NCI-H82 treated with DMSO at 0.1 percent for 48 hours (cell line): ENCODE measurements around the gene CCND3.

Experiments
- DNase-seq: peaks from one replicate; lab custom pipeline; 2025; ENCODE audit not compliant: unreplicated experiment; lab: John Stamatoyannopoulos, UW

CCND3 gene

GRCh38 chr6:41941280-41942066 is at the start of gene CCND3:
Gene CCND3, minus strand, starts transcription at chr6:41941808. Its CDS starts 159 bp downstream, at chr6:41941649.
- peak; percentile 67 for DNase-seq

DNA sequence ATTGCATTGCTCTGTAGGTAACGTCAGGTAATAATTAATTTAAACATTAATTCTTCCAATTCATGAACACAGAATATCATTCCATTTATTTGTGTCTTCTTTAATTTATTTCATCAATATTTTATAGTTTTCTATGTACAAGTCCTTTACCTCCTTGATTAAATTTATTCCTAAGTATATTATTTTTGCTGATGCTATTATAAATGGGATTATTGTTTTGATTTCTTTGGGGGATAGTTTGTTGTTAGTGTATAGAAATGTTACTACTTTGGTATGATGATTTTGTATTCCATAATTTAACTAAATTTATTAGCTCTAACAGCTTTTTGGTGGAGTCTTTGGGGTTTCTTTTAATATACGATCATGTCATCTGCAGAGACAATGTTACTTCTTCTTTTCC is 44.7 kb upstream of the CCND3 start:
- no peak for DNase-seq

- no peak for DNase-seq
Observed at GRCh38 chr6:41984623-41985022, 43.0 kb upstream of the CCND3 start.

DNA sequence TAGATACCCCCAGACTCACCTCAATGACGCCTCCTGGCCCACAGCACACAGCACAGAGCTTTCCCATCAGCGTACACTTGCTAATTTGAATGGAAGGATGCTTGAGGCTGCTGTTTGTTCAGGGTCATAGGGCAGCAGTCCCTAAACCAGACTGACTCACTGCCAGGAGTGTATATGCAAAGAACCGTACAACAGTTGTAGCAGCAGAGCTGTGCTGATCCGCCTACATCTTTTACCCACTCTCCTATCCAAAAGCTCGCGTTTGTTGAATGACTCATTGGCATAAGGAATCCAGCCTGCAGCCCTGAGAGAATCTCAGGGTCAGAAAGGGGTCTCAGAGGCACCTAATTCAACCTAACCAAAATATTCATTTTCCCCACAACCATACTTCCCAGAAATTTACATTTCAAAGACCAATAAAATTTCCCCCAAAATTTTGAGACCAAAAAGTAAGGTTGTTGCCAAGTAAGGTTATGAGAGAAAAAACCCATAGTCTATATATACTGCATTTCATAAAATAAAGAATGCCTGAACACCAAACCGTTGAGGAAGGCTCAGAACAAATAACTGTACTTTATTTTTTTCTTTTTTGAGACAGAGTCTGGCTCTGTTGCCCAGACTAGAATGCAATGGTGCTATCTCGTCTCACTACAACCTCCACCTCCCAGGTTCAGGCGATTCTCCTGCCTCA is 35.3 kb upstream of the CCND3 start:
- DNase-seq = no peak

- DNase-seq = no peak
Observed at GRCh38 chr6:41975276-41975675, 33.7 kb upstream of the CCND3 start.

- DNase-seq = no peak
Observed at GRCh38 chr6:41974281-41974825, 32.7 kb upstream of the CCND3 start.

DNA sequence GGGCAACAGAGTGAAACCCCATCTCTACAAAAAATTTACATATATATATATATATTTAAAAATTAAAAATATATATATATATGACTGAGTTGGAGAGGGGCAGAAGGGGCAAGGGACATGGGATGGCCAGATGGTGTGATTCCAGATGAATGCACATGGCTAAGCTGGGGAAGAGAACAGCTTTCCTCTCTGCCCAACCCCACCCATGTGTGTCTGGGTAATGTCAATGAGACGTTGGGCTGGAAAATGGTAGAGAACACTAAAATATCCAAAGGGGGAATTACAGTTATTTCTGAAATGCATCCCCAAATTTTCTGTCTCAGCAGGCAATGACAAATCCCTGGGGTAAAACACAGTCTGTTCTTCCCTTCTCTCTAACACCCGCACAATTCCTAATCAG is 31.2 kb upstream of the CCND3 start:
- peak; percentile 34 for DNase-seq

DNA sequence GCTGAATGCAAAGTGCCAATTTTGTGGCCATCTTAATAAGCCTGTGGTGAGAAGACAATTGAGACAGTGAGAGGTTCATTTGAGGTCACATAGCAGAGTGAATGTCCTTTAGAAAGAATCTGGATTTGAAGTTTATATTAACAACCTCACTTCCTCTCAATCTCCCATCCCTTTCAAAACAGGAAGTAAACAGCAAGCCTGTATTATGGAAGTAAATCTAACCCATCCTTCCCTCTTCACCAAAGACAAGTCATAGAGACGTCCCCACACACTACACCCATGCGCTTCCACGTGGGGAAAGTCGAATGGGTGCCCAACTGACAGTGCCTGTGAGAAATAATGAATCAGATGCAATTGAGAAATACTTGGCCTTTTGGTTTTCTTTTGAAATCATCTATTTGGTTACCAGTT is 28.8 kb upstream of the CCND3 start:
- DNase-seq = no peak

GRCh38 chr6:41967312-41968287 is 26.0 kb upstream of the CCND3 start:
- DNase-seq = no peak

DNA sequence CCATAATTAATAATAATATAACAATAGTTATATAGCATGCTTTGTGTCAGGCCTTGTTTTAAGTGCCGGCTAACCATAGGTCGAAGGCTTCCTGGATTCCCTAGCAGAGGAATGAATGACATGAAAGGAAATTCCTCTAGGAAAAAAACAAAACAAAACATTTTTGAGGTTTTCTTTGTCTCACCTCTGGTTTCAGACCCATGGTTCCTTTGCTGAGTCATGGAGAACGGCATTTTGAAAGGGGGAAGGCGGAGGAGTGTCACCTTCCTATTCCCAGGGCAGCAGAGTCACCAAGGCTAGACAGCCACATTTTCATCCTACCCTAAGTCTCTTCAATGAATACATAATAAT is 25.3 kb upstream of the CCND3 start:
- no peak for DNase-seq

GRCh38 chr6:41966214-41966920 is 24.8 kb upstream of the CCND3 start:
- no peak for DNase-seq

DNA sequence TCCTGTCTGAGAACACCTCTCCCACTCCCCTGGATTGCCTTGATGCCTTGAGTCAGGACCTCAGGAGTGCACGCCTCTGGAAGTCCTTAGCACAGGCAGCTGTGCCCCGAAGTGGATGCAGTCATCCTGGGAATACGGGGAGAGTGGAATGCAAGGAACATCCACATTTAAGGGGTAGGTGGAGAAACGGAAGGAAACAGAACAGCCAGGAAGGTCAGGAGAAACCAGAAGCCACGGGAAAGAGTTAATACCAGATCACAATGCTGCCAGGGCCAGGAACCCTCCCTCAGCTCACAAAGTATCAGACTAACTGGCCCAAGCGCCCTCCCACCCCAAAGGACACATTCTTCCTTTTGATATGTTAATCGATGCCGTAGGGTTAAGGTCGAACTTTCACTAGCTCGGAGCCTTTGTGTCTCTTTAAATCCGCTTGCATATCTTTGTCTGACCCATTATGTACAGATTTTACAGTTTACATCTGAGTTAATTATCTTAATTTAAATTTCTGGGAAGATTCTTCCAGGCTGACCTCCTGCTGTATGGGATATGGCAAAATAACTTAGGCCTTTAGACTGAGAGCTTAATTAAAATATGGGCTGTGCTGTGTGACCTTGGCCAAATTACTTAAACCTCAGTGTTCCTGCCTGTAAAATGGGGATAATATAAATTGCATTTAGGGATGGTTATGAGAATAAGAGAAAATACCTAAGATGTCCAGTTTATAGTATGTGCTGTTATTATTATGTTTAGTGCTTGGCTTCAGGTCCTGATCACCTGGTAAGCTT is 24.0 kb upstream of the CCND3 start:
- no peak for DNase-seq

- DNase-seq = no peak
Observed at GRCh38 chr6:41964201-41964887, 22.7 kb upstream of the CCND3 start.

DNA sequence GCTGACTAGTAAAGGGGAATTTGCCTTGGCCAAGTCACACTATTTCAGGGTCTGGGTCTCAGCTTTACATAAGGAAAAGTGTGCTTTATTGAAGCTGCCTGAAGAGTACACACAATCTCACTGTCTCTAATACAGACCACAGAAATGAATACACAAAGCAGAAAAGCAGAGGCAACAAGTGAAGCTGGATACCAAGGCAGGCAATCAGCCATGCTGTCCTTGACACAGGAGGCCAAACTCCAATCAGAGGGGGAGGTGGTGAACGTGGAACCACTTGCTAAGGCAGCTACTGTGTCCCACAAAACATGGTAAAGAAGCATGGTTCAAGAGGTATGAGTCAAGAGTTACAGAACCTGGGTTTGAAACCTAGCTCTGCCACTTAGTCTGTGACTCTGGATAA is 21.8 kb upstream of the CCND3 start:
- DNase-seq = no peak

GRCh38 chr6:41960028-41960427 is 18.4 kb upstream of the CCND3 start:
- DNase-seq = no peak

DNA sequence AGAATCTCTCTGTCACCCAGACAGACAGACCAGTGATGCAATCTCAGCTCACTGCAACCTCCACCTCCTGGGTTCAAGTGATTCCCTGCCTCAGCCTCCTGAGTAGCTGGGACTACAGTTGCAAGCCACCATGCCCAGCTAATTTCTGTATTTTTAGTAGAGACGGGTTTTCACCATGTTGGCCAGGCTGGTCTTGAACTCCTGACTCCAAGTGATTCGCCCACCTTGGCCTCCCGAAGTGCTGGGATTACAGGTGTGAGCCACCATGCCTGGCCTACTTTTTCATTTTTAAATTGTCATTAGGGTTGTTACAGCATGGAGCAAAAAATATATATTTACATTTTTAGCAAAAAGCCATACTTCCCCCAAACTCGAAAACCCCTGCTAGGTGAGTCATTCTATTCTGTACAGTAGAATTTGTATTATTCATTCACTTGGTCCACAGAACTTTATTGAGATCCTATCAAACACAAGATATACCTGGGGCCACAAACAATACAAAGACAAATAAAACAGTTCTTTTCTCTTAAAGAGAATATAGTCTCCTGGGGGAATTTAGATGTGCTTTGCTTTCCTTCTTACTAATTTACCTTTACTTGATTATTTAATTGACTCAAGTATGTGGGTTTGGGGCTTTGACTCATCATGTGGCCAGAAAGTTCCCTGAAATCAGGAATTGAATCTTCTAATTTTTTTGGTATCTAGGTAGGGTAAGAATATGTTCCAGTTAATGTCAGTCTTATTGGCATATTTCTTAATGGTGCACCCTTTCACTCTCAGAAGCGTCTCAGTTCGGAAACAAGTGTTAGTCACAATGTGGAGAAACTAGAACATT is 16.6 kb upstream of the CCND3 start:
- no peak for DNase-seq

- no peak for DNase-seq
Observed at GRCh38 chr6:41957117-41957516, 15.5 kb upstream of the CCND3 start.

DNA sequence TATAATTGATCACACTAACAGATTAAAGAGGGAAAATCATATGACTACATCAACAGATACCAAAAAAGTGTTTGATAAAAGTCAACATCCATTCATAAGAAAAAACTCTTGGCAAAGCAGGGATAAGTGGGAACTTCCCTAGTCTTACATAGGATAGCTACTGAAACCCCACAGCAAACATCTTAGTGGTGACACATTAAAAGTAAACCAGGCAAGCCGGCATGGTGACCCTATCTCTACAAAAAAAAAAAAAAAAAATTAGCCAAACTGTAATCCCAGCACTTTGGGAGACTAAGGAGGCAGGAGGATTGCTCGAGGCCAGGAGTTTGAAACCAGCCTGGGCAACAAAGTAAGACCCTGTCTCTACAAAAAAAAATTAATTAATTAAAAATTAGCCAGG is 13.8 kb upstream of the CCND3 start:
- no peak for DNase-seq
